H9 (cell line): ENCODE results near the gene PRSS38. TPM values are rescaled to one million over a fixed set of nuclear protein-coding genes. Genes with fewer than 3 reads are reported as not detected.

Experiments used
- DNase-seq: peaks from one replicate; pipeline ENCODE4 v3.0.0-alpha.2; 2017
- H2AFZ ChIP-seq: one replicate; pipeline ENCODE4 v1.6.1; 2013; ENCODE audit warnings: mild to moderate bottlenecking, low read length, control low read depth, moderate library complexity
- H2AK5ac ChIP-seq: 2 replicates; pipeline ENCODE4 v1.6.1; 2013; ENCODE audit warnings: low read length, control low read depth, mixed read lengths; ENCODE audit not compliant: insufficient read length
- H2BK120ac ChIP-seq: one replicate; pipeline ENCODE4 v1.6.1; 2013; ENCODE audit warnings: low read depth, mild to moderate bottlenecking, low read length, control low read depth, inconsistent platforms; ENCODE audit not compliant: poor library complexity, severe bottlenecking
- H2BK12ac ChIP-seq: 2 replicates; pipeline ENCODE4 v1.6.1; 2013; ENCODE audit warnings: low read length, control low read depth, mixed read lengths, low read depth; ENCODE audit not compliant: insufficient read length
- H2BK15ac ChIP-seq: 2 replicates; pipeline ENCODE4 v1.6.1; 2013; ENCODE audit warnings: low read depth, low read length, control low read depth
- H2BK20ac ChIP-seq: one replicate; pipeline ENCODE4 v1.6.1; 2013; ENCODE audit warnings: low read depth, mild to moderate bottlenecking, low read length, control low read depth, inconsistent platforms; ENCODE audit not compliant: poor library complexity, severe bottlenecking
- H2BK5ac ChIP-seq: 2 replicates; pipeline ENCODE4 v1.6.1; 2013; ENCODE audit warnings: low read length, control low read depth, mixed read lengths; ENCODE audit not compliant: insufficient read length
- H3K14ac ChIP-seq: 2 replicates; pipeline ENCODE4 v1.6.1; 2013; ENCODE audit warnings: low read length, control low read depth; ENCODE audit not compliant: insufficient read depth
- H3K18ac ChIP-seq: 2 replicates; pipeline ENCODE4 v1.6.1; 2013; ENCODE audit warnings: low read depth, mild to moderate bottlenecking, mixed read lengths, low read length, control low read depth; ENCODE audit not compliant: insufficient read length
- H3K23ac ChIP-seq: 2 replicates; pipeline ENCODE4 v1.6.1; 2013; ENCODE audit warnings: low read length, control low read depth, mixed read lengths, low read depth; ENCODE audit not compliant: insufficient read length
- H3K23me2 ChIP-seq: 2 replicates; pipeline ENCODE4 v1.6.1; 2013; ENCODE audit warnings: low read depth, mild to moderate bottlenecking, mixed read lengths, low read length, control low read depth; ENCODE audit not compliant: insufficient read length, poor library complexity, severe bottlenecking
- H3K27ac ChIP-seq: 2 replicates; pipeline ENCODE4 v1.5.1; 2013; ENCODE audit warnings: low read length, control low read depth, mixed read lengths, low read depth; ENCODE audit not compliant: insufficient read length
- H3K27me3 ChIP-seq: 2 replicates; pipeline ENCODE4 v1.6.1; 2013; ENCODE audit warnings: low read length, control low read depth, inconsistent platforms; ENCODE audit not compliant: insufficient read depth
- H3K4ac ChIP-seq: 2 replicates; pipeline ENCODE4 v1.6.1; 2013; ENCODE audit warnings: low read depth, mild to moderate bottlenecking, control low read depth, inconsistent platforms, low read length, moderate library complexity
- H3K4me1 ChIP-seq: 2 replicates; pipeline ENCODE4 v1.6.1; 2013; ENCODE audit warnings: low read length, control low read depth, inconsistent platforms; ENCODE audit not compliant: insufficient read depth
- H3K4me2 ChIP-seq: 2 replicates; pipeline ENCODE4 v1.6.1; 2013; ENCODE audit warnings: low read length, control low read depth, mixed read lengths; ENCODE audit not compliant: insufficient read length, insufficient read depth
- H3K56ac ChIP-seq: 2 replicates; pipeline ENCODE4 v1.6.1; 2013; ENCODE audit warnings: low read depth, mild to moderate bottlenecking, mixed read lengths, low read length, control low read depth; ENCODE audit not compliant: insufficient read length
- H3K79me1 ChIP-seq: 2 replicates; pipeline ENCODE4 v1.6.1; 2013; ENCODE audit warnings: low read depth, mild to moderate bottlenecking, moderate library complexity, low read length, control low read depth, inconsistent platforms; ENCODE audit not compliant: insufficient read depth, poor library complexity, severe bottlenecking
- H3K79me2 ChIP-seq: 2 replicates; pipeline ENCODE4 v1.6.1; 2013; ENCODE audit warnings: low read length, control low read depth, inconsistent platforms; ENCODE audit not compliant: insufficient read depth
- H3K9ac ChIP-seq: 2 replicates; pipeline ENCODE4 v1.6.1; 2013; ENCODE audit warnings: low read length, control low read depth, mixed read lengths; ENCODE audit not compliant: insufficient read length; ENCODE audit errors: extremely low read depth
- H3K9me3 ChIP-seq: one replicate; pipeline ENCODE4 v1.6.1; 2013; ENCODE audit warnings: low read depth, low read length, inconsistent platforms; ENCODE audit not compliant: control insufficient read depth
- H3T11ph ChIP-seq: one replicate; pipeline ENCODE4 v1.6.1; 2013; ENCODE audit warnings: mild to moderate bottlenecking, low read length, control low read depth, inconsistent platforms
- H4K20me1 ChIP-seq: one replicate; pipeline ENCODE4 v1.6.1; 2013; ENCODE audit not compliant: control insufficient read depth, insufficient read length, insufficient read depth
- H4K5ac ChIP-seq: 2 replicates; pipeline ENCODE4 v1.6.1; 2013; ENCODE audit warnings: low read depth, mild to moderate bottlenecking, mixed read lengths, low read length, control low read depth; ENCODE audit not compliant: insufficient read length
- H4K8ac ChIP-seq: replicated peaks from 2 replicates; pipeline ENCODE4 v1.6.1; 2013; ENCODE audit warnings: low read length, control low read depth, mixed read lengths, low read depth; ENCODE audit not compliant: insufficient read length
- H4K91ac ChIP-seq: 2 replicates; pipeline ENCODE4 v1.6.1; 2013; ENCODE audit warnings: low read depth, mild to moderate bottlenecking, moderate library complexity, mixed read lengths, low read length, control low read depth; ENCODE audit not compliant: insufficient read length
- H3K27ac Mint-ChIP-seq, 3 experiments: 2 replicates in 2 of 3; 3 replicates in 1 of 3; pipeline ENCODE4 v1.8.0; 2020 to 2021; ENCODE audit warnings: mixed read lengths in 3 of 3, mild to moderate bottlenecking in 1 of 3, moderate library complexity in 1 of 3
- H3K27me3 Mint-ChIP-seq: 2 replicates; pipeline ENCODE4 v1.8.0; 2021; ENCODE audit warnings: low read depth, mild to moderate bottlenecking, moderate library complexity, mixed read lengths
- H3K36me3 Mint-ChIP-seq, 3 experiments: 2 replicates in 2 of 3; 3 replicates in 1 of 3; pipeline ENCODE4 v1.8.0; 2020 to 2021; ENCODE audit warnings: low read depth in 3 of 3, mixed read lengths in 3 of 3; ENCODE audit not compliant: insufficient read depth in 1 of 3
- H3K4me1 Mint-ChIP-seq, 2 experiments: 2 replicates each; pipeline ENCODE4 v1.8.0; 2020; ENCODE audit warnings: mixed read lengths in 2 of 2
- H3K4me3 Mint-ChIP-seq, 2 experiments: 2 replicates in 1 of 2; 3 replicates in 1 of 2; pipeline ENCODE4 v1.8.0; 2020 to 2021; ENCODE audit warnings: mild to moderate bottlenecking in 2 of 2, mixed read lengths in 2 of 2, moderate library complexity in 1 of 2
- H3K9me3 Mint-ChIP-seq, 2 experiments: 2 replicates in 1 of 2; 3 replicates in 1 of 2; pipeline ENCODE4 v1.8.0; 2020; ENCODE audit warnings: mild to moderate bottlenecking in 2 of 2, mixed read lengths in 2 of 2, moderate library complexity in 1 of 2
- CTCF ChIP-seq: fragments of 200-600 bp; sonication (generic); conservative IDR thresholded peaks from 3 replicates; pipeline ENCODE4 v1.8.0; 2021; ENCODE audit warnings: antibody characterized with exemption, mild to moderate bottlenecking
- WGBS: extraction: QIAGEN DNeasy Blood & Tissue Kit; methylation state at CpG from one replicate; pipeline ENCODE4 v1.1.7; 2013; ENCODE audit warnings: missing lambda C conversion rate, low lambda C conversion rate, mixed read lengths; ENCODE audit not compliant: insufficient read length; ENCODE audit errors: extremely low coverage; 5-methylcytosine and 5-hydroxymethylcytosine counted together
- total RNA-seq: library from RNA; stranded (reverse); gene quantifications from 2 replicates; pipeline ENCODE4 v1.2.1, GENCODE V29; 2021

PRSS38 gene
- total RNA-seq, 1 experiment from 2014 or later = not detected

GRCh38 chr1:227841096-227841495 is 25.6 kb downstream of the PRSS38 start:
- H3K23ac ChIP-seq = no peak overlapping the region
- no peak overlapping the region for H2BK12ac ChIP-seq
- WGBS = no CpG with 5 or more reads among the region's 9 CpGs
- H3K4ac ChIP-seq = no peak overlapping the region
- no peak overlapping the region for H3K56ac ChIP-seq
- no peaks in the 10 kb centered on the region for H3K27me3 ChIP-seq
- H3K14ac ChIP-seq = no peak overlapping the region
- H2BK5ac ChIP-seq = no peak overlapping the region
- H4K8ac ChIP-seq = no peak overlapping the region
- no peaks in the 10 kb centered on the region for H3K4me1 ChIP-seq
- no peaks in the 10 kb centered on the region for H3K9me3 ChIP-seq
- no peak overlapping the region for H3K18ac ChIP-seq
- H2AK5ac ChIP-seq = no peak overlapping the region
- H3K4me3 Mint-ChIP-seq = no peak overlapping the region
- no peaks in the 10 kb centered on the region for H3K79me1 ChIP-seq
- H3K4me1 Mint-ChIP-seq = peaks cover 0 to 2% of the 10 kb centered on the region in 2 experiments; a peak in 3 of 4 replicates
- H3K23me2 ChIP-seq = no peaks in the 10 kb centered on the region
- no peak overlapping the region for H3T11ph ChIP-seq
- H2BK20ac ChIP-seq = no peak overlapping the region
- no peak overlapping the region for H4K91ac ChIP-seq
- DNase-seq = no peak
- H3K27me3 Mint-ChIP-seq = peaks cover 7% of the 10 kb centered on the region
- H2AFZ ChIP-seq = no peak overlapping the region
- H3K9me3 Mint-ChIP-seq = no peaks in the 10 kb centered on the region; a peak in 1 of 5 replicates
- no peak overlapping the region for H3K27ac ChIP-seq
- H3K36me3 Mint-ChIP-seq = no peaks in the 10 kb centered on the region
- H2BK120ac ChIP-seq = no peak overlapping the region
- H4K20me1 ChIP-seq = no peaks in the 10 kb centered on the region
- no peak for TF ChIP-seq CTCF
- no peak overlapping the region for H3K4me2 ChIP-seq
- H3K9ac ChIP-seq = no peak overlapping the region
- H4K5ac ChIP-seq = no peak overlapping the region
- H2BK15ac ChIP-seq = no peak overlapping the region
- H3K27ac Mint-ChIP-seq = no peak overlapping the region
- no peaks in the 10 kb centered on the region for H3K79me2 ChIP-seq
